H9 (cell line): ENCODE measurements around the gene ENPP6. TPM values are rescaled to one million over a fixed set of nuclear protein-coding genes. Genes with fewer than 3 reads are reported as not detected.

Experiments used
- DNase-seq: peaks from one replicate; pipeline ENCODE4 v3.0.0-alpha.2; 2017
- H2AFZ ChIP-seq: one replicate; pipeline ENCODE4 v1.6.1; 2013; ENCODE audit warnings: mild to moderate bottlenecking, low read length, control low read depth, moderate library complexity
- H2AK5ac ChIP-seq: 2 replicates; pipeline ENCODE4 v1.6.1; 2013; ENCODE audit warnings: low read length, control low read depth, mixed read lengths; ENCODE audit not compliant: insufficient read length
- H2BK120ac ChIP-seq: one replicate; pipeline ENCODE4 v1.6.1; 2013; ENCODE audit warnings: low read depth, mild to moderate bottlenecking, low read length, control low read depth, inconsistent platforms; ENCODE audit not compliant: poor library complexity, severe bottlenecking
- H2BK12ac ChIP-seq: 2 replicates; pipeline ENCODE4 v1.6.1; 2013; ENCODE audit warnings: low read length, control low read depth, mixed read lengths, low read depth; ENCODE audit not compliant: insufficient read length
- H2BK15ac ChIP-seq: 2 replicates; pipeline ENCODE4 v1.6.1; 2013; ENCODE audit warnings: low read depth, low read length, control low read depth
- H2BK20ac ChIP-seq: one replicate; pipeline ENCODE4 v1.6.1; 2013; ENCODE audit warnings: low read depth, mild to moderate bottlenecking, low read length, control low read depth, inconsistent platforms; ENCODE audit not compliant: poor library complexity, severe bottlenecking
- H2BK5ac ChIP-seq: 2 replicates; pipeline ENCODE4 v1.6.1; 2013; ENCODE audit warnings: low read length, control low read depth, mixed read lengths; ENCODE audit not compliant: insufficient read length
- H3K14ac ChIP-seq: 2 replicates; pipeline ENCODE4 v1.6.1; 2013; ENCODE audit warnings: low read length, control low read depth; ENCODE audit not compliant: insufficient read depth
- H3K18ac ChIP-seq: 2 replicates; pipeline ENCODE4 v1.6.1; 2013; ENCODE audit warnings: low read depth, mild to moderate bottlenecking, mixed read lengths, low read length, control low read depth; ENCODE audit not compliant: insufficient read length
- H3K23ac ChIP-seq: 2 replicates; pipeline ENCODE4 v1.6.1; 2013; ENCODE audit warnings: low read length, control low read depth, mixed read lengths, low read depth; ENCODE audit not compliant: insufficient read length
- H3K23me2 ChIP-seq: 2 replicates; pipeline ENCODE4 v1.6.1; 2013; ENCODE audit warnings: low read depth, mild to moderate bottlenecking, mixed read lengths, low read length, control low read depth; ENCODE audit not compliant: insufficient read length, poor library complexity, severe bottlenecking
- H3K27ac ChIP-seq: 2 replicates; pipeline ENCODE4 v1.5.1; 2013; ENCODE audit warnings: low read length, control low read depth, mixed read lengths, low read depth; ENCODE audit not compliant: insufficient read length
- H3K27me3 ChIP-seq: 2 replicates; pipeline ENCODE4 v1.6.1; 2013; ENCODE audit warnings: low read length, control low read depth, inconsistent platforms; ENCODE audit not compliant: insufficient read depth
- H3K4ac ChIP-seq: 2 replicates; pipeline ENCODE4 v1.6.1; 2013; ENCODE audit warnings: low read depth, mild to moderate bottlenecking, control low read depth, inconsistent platforms, low read length, moderate library complexity
- H3K4me1 ChIP-seq: 2 replicates; pipeline ENCODE4 v1.6.1; 2013; ENCODE audit warnings: low read length, control low read depth, inconsistent platforms; ENCODE audit not compliant: insufficient read depth
- H3K4me2 ChIP-seq: 2 replicates; pipeline ENCODE4 v1.6.1; 2013; ENCODE audit warnings: low read length, control low read depth, mixed read lengths; ENCODE audit not compliant: insufficient read length, insufficient read depth
- H3K56ac ChIP-seq: 2 replicates; pipeline ENCODE4 v1.6.1; 2013; ENCODE audit warnings: low read depth, mild to moderate bottlenecking, mixed read lengths, low read length, control low read depth; ENCODE audit not compliant: insufficient read length
- H3K79me1 ChIP-seq: 2 replicates; pipeline ENCODE4 v1.6.1; 2013; ENCODE audit warnings: low read depth, mild to moderate bottlenecking, moderate library complexity, low read length, control low read depth, inconsistent platforms; ENCODE audit not compliant: insufficient read depth, poor library complexity, severe bottlenecking
- H3K79me2 ChIP-seq: 2 replicates; pipeline ENCODE4 v1.6.1; 2013; ENCODE audit warnings: low read length, control low read depth, inconsistent platforms; ENCODE audit not compliant: insufficient read depth
- H3K9ac ChIP-seq: 2 replicates; pipeline ENCODE4 v1.6.1; 2013; ENCODE audit warnings: low read length, control low read depth, mixed read lengths; ENCODE audit not compliant: insufficient read length; ENCODE audit errors: extremely low read depth
- H3K9me3 ChIP-seq: one replicate; pipeline ENCODE4 v1.6.1; 2013; ENCODE audit warnings: low read depth, low read length, inconsistent platforms; ENCODE audit not compliant: control insufficient read depth
- H3T11ph ChIP-seq: one replicate; pipeline ENCODE4 v1.6.1; 2013; ENCODE audit warnings: mild to moderate bottlenecking, low read length, control low read depth, inconsistent platforms
- H4K20me1 ChIP-seq: one replicate; pipeline ENCODE4 v1.6.1; 2013; ENCODE audit not compliant: control insufficient read depth, insufficient read length, insufficient read depth
- H4K5ac ChIP-seq: 2 replicates; pipeline ENCODE4 v1.6.1; 2013; ENCODE audit warnings: low read depth, mild to moderate bottlenecking, mixed read lengths, low read length, control low read depth; ENCODE audit not compliant: insufficient read length
- H4K8ac ChIP-seq: replicated peaks from 2 replicates; pipeline ENCODE4 v1.6.1; 2013; ENCODE audit warnings: low read length, control low read depth, mixed read lengths, low read depth; ENCODE audit not compliant: insufficient read length
- H4K91ac ChIP-seq: 2 replicates; pipeline ENCODE4 v1.6.1; 2013; ENCODE audit warnings: low read depth, mild to moderate bottlenecking, moderate library complexity, mixed read lengths, low read length, control low read depth; ENCODE audit not compliant: insufficient read length
- H3K27ac Mint-ChIP-seq, 3 experiments: 2 replicates in 2 of 3; 3 replicates in 1 of 3; pipeline ENCODE4 v1.8.0; 2020 to 2021; ENCODE audit warnings: mixed read lengths in 3 of 3, mild to moderate bottlenecking in 1 of 3, moderate library complexity in 1 of 3
- H3K27me3 Mint-ChIP-seq: 2 replicates; pipeline ENCODE4 v1.8.0; 2021; ENCODE audit warnings: low read depth, mild to moderate bottlenecking, moderate library complexity, mixed read lengths
- H3K36me3 Mint-ChIP-seq, 3 experiments: 2 replicates in 2 of 3; 3 replicates in 1 of 3; pipeline ENCODE4 v1.8.0; 2020 to 2021; ENCODE audit warnings: low read depth in 3 of 3, mixed read lengths in 3 of 3; ENCODE audit not compliant: insufficient read depth in 1 of 3
- H3K4me1 Mint-ChIP-seq, 2 experiments: 2 replicates each; pipeline ENCODE4 v1.8.0; 2020; ENCODE audit warnings: mixed read lengths in 2 of 2
- H3K4me3 Mint-ChIP-seq, 2 experiments: 2 replicates in 1 of 2; 3 replicates in 1 of 2; pipeline ENCODE4 v1.8.0; 2020 to 2021; ENCODE audit warnings: mild to moderate bottlenecking in 2 of 2, mixed read lengths in 2 of 2, moderate library complexity in 1 of 2
- H3K9me3 Mint-ChIP-seq, 2 experiments: 2 replicates in 1 of 2; 3 replicates in 1 of 2; pipeline ENCODE4 v1.8.0; 2020; ENCODE audit warnings: mild to moderate bottlenecking in 2 of 2, mixed read lengths in 2 of 2, moderate library complexity in 1 of 2
- WGBS: extraction: QIAGEN DNeasy Blood & Tissue Kit; methylation state at CpG from one replicate; pipeline ENCODE4 v1.1.7; 2013; ENCODE audit warnings: missing lambda C conversion rate, low lambda C conversion rate, mixed read lengths; ENCODE audit not compliant: insufficient read length; ENCODE audit errors: extremely low coverage; 5-methylcytosine and 5-hydroxymethylcytosine counted together
- total RNA-seq: library from RNA; stranded (reverse); gene quantifications from 2 replicates; pipeline ENCODE4 v1.2.1, GENCODE V29; 2021
- TF ChIP-seq, protein P1 (sequence below): fragments of 200-600 bp; sonication (generic); conservative IDR thresholded peaks from 3 replicates; pipeline ENCODE4 v1.8.0; 2021; ENCODE audit warnings: antibody characterized with exemption, mild to moderate bottlenecking

ENPP6 gene
- total RNA-seq, 1 experiment from 2014 or later = not detected

DNA sequence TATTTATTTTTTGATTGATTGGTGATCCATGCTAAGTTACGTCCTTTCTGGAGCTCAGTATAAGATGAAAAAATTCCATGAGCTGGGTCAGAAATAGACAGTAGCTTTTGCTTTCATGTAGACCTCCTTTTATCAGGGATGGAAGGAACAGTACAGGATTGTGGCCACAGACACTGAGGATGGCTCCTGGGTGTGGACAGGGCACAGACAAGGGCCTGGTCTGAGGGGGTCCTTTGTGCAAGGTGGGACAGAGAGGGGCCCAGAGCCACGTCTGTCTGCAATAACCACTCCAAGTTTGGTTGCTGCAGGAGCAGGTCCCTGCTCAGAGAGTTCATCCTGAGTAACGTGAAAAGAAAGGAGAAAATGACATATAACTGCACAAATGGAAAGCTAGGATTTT is 127.1 kb downstream of the ENPP6 start:
- DNase-seq = no peak
- no peak overlapping the region for H3K27ac ChIP-seq
- H2AK5ac ChIP-seq = no peak overlapping the region
- H3K9ac ChIP-seq = no peak overlapping the region
- no peak overlapping the region for H3T11ph ChIP-seq
- no peak overlapping the region for H2BK120ac ChIP-seq
- no peak overlapping the region for H4K8ac ChIP-seq
- no peak overlapping the region for H2AFZ ChIP-seq
- H2BK12ac ChIP-seq = no peak overlapping the region
- Mint-ChIP-seq H3K36me3 (no peaks in the 10 kb centered on the region; a peak in 1 of 7 replicates), H3K9me3 (peaks cover 0 to 7% of the 10 kb centered on the region in 2 experiments; a peak in 3 of 5 replicates), H3K4me3 (no peak overlapping the region), H3K27ac (no peak overlapping the region), H3K27me3 (peaks cover 4% of the 10 kb centered on the region), H3K4me1 (peaks cover 0 to 7% of the 10 kb centered on the region in 2 experiments; a peak in 1 of 4 replicates)
- no peaks in the 10 kb centered on the region for H3K79me1 ChIP-seq
- no peak overlapping the region for H3K23ac ChIP-seq
- no peak overlapping the region for H3K4me2 ChIP-seq
- no peak overlapping the region for H4K91ac ChIP-seq
- no peak overlapping the region for H3K4ac ChIP-seq
- no peak overlapping the region for H2BK20ac ChIP-seq
- H4K20me1 ChIP-seq = no peaks in the 10 kb centered on the region
- WGBS = no CpG with 5 or more reads among the region's 3 CpGs
- no peaks in the 10 kb centered on the region for H3K9me3 ChIP-seq
- TF ChIP-seq, protein P1, sequence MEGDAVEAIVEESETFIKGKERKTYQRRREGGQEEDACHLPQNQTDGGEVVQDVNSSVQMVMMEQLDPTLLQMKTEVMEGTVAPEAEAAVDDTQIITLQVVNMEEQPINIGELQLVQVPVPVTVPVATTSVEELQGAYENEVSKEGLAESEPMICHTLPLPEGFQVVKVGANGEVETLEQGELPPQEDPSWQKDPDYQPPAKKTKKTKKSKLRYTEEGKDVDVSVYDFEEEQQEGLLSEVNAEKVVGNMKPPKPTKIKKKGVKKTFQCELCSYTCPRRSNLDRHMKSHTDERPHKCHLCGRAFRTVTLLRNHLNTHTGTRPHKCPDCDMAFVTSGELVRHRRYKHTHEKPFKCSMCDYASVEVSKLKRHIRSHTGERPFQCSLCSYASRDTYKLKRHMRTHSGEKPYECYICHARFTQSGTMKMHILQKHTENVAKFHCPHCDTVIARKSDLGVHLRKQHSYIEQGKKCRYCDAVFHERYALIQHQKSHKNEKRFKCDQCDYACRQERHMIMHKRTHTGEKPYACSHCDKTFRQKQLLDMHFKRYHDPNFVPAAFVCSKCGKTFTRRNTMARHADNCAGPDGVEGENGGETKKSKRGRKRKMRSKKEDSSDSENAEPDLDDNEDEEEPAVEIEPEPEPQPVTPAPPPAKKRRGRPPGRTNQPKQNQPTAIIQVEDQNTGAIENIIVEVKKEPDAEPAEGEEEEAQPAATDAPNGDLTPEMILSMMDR = no peak
- H4K5ac ChIP-seq = no peak overlapping the region
- H2BK5ac ChIP-seq = no peak overlapping the region
- H3K79me2 ChIP-seq = no peaks in the 10 kb centered on the region
- no peaks in the 10 kb centered on the region for H3K23me2 ChIP-seq
- no peaks in the 10 kb centered on the region for H3K4me1 ChIP-seq
- no peak overlapping the region for H2BK15ac ChIP-seq
- H3K56ac ChIP-seq = no peak overlapping the region
- H3K27me3 ChIP-seq = no peaks in the 10 kb centered on the region
- no peak overlapping the region for H3K18ac ChIP-seq
- no peak overlapping the region for H3K14ac ChIP-seq
